Measurements from ENCODE around the gene SCARB1.

The SCARB1 gene

GRCh38 chr12:124834822-124835221, 28.8 kb downstream of the SCARB1 start:
- no peak overlapping the region for H3K27ac ChIP-seq (ENCODE audit: low read depth, low read length)
- H3K27me3 ChIP-seq (ENCODE audit: control insufficient read depth, low read length) = no peaks in the 10 kb centered on the region
- no peaks in the 10 kb centered on the region for H3K9me2 ChIP-seq (replicated peaks; ENCODE audit: control insufficient read depth, low read length)
- H3K4me3 ChIP-seq (ENCODE audit: low read length) = no peak overlapping the region
- H4K20me1 ChIP-seq (ENCODE audit: control insufficient read depth, insufficient read depth, low read depth, low read length) = peaks cover 10% of the 10 kb centered on the region
- H3F3A ChIP-seq (ENCODE audit: control insufficient read depth, insufficient read depth) = no peaks in the 10 kb centered on the region
- no peaks in the 10 kb centered on the region for H3K4me1 ChIP-seq (ENCODE audit: control insufficient read depth, low read length)
- peaks cover 93% of the 10 kb centered on the region for H3K79me2 ChIP-seq (ENCODE audit: control insufficient read depth, low read length)
- H3K36me3 ChIP-seq (ENCODE audit: control insufficient read depth, low read length) = peaks cover 24% of the 10 kb centered on the region
- TF ChIP-seq, protein P1, sequence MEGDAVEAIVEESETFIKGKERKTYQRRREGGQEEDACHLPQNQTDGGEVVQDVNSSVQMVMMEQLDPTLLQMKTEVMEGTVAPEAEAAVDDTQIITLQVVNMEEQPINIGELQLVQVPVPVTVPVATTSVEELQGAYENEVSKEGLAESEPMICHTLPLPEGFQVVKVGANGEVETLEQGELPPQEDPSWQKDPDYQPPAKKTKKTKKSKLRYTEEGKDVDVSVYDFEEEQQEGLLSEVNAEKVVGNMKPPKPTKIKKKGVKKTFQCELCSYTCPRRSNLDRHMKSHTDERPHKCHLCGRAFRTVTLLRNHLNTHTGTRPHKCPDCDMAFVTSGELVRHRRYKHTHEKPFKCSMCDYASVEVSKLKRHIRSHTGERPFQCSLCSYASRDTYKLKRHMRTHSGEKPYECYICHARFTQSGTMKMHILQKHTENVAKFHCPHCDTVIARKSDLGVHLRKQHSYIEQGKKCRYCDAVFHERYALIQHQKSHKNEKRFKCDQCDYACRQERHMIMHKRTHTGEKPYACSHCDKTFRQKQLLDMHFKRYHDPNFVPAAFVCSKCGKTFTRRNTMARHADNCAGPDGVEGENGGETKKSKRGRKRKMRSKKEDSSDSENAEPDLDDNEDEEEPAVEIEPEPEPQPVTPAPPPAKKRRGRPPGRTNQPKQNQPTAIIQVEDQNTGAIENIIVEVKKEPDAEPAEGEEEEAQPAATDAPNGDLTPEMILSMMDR (IDR thresholded peaks at IDR 0.05; ENCODE audit: low read depth, low read length, poor library complexity, severe bottlenecking) = no peak
- TF ChIP-seq EZH2phosphoT487 (IDR thresholded peaks at IDR 0.05; ENCODE audit: borderline replicate concordance, low read length) = no peak
- H3K9me3 ChIP-seq (ENCODE audit: control insufficient read depth, insufficient read depth, low read length) = no peaks in the 10 kb centered on the region
- no peak overlapping the region for H3K4me2 ChIP-seq (ENCODE audit: low read length)

GRCh38 chr12:124833693-124834122, 30.0 kb downstream of the SCARB1 start:
- no peaks in the 10 kb centered on the region for H3F3A ChIP-seq (ENCODE audit: control insufficient read depth, insufficient read depth)
- peaks cover 96% of the 10 kb centered on the region for H3K79me2 ChIP-seq (ENCODE audit: control insufficient read depth, low read length)
- peaks cover 28% of the 10 kb centered on the region for H3K36me3 ChIP-seq (ENCODE audit: control insufficient read depth, low read length)
- H3K27ac ChIP-seq (ENCODE audit: low read depth, low read length) = no peak overlapping the region
- TF ChIP-seq, protein P1 (IDR thresholded peaks at IDR 0.05; ENCODE audit: low read depth, low read length, poor library complexity, severe bottlenecking) = no peak
- no peak for TF ChIP-seq EZH2phosphoT487 (IDR thresholded peaks at IDR 0.05; ENCODE audit: borderline replicate concordance, low read length)
- H3K27me3 ChIP-seq (ENCODE audit: control insufficient read depth, low read length) = no peaks in the 10 kb centered on the region
- H3K4me3 ChIP-seq (ENCODE audit: low read length) = no peak overlapping the region
- no peaks in the 10 kb centered on the region for H3K9me2 ChIP-seq (replicated peaks; ENCODE audit: control insufficient read depth, low read length)
- H3K4me1 ChIP-seq (ENCODE audit: control insufficient read depth, low read length) = no peaks in the 10 kb centered on the region
- H3K9me3 ChIP-seq (ENCODE audit: control insufficient read depth, insufficient read depth, low read length) = no peaks in the 10 kb centered on the region
- H3K4me2 ChIP-seq (ENCODE audit: low read length) = no peak overlapping the region
- peaks cover 18% of the 10 kb centered on the region for H4K20me1 ChIP-seq (ENCODE audit: control insufficient read depth, insufficient read depth, low read depth, low read length)

- no peak overlapping the region for H3K4me3 ChIP-seq (ENCODE audit: low read length)
- H3K36me3 ChIP-seq (ENCODE audit: control insufficient read depth, low read length) = peaks cover 28% of the 10 kb centered on the region
- H3K79me2 ChIP-seq (ENCODE audit: control insufficient read depth, low read length) = peaks cover 97% of the 10 kb centered on the region
- no peak for TF ChIP-seq EZH2phosphoT487 (IDR thresholded peaks at IDR 0.05; ENCODE audit: borderline replicate concordance, low read length)
- TF ChIP-seq, protein P1 (IDR thresholded peaks at IDR 0.05; ENCODE audit: low read depth, low read length, poor library complexity, severe bottlenecking) = no peak
- no peaks in the 10 kb centered on the region for H3K27me3 ChIP-seq (ENCODE audit: control insufficient read depth, low read length)
- peaks cover 18% of the 10 kb centered on the region for H4K20me1 ChIP-seq (ENCODE audit: control insufficient read depth, insufficient read depth, low read depth, low read length)
- H3K4me2 ChIP-seq (ENCODE audit: low read length) = no peak overlapping the region
- H3K9me3 ChIP-seq (ENCODE audit: control insufficient read depth, insufficient read depth, low read length) = no peaks in the 10 kb centered on the region
- H3K9me2 ChIP-seq (replicated peaks; ENCODE audit: control insufficient read depth, low read length) = no peaks in the 10 kb centered on the region
- H3F3A ChIP-seq (ENCODE audit: control insufficient read depth, insufficient read depth) = no peaks in the 10 kb centered on the region
- H3K4me1 ChIP-seq (ENCODE audit: control insufficient read depth, low read length) = no peaks in the 10 kb centered on the region
- H3K27ac ChIP-seq (ENCODE audit: low read depth, low read length) = no peak overlapping the region
These were observed 30.8 kb downstream of the SCARB1 start for GRCh38 chr12:124832856-124833255.
